HEK293T (cell line): Measurements from ENCODE around the gene CABP7.
A peak's percentile ranks its signal among the peaks of the same experiment; 100 is the strongest.

ENCODE experiments used
- CTCF ChIA-PET: fragments of 350-600 bp; formaldehyde crosslinking; extraction: SDS; loops from one replicate; lab custom pipeline; 2021; ENCODE audit warnings: antibody characterized with exemption, inconsistent platforms; lab: Yijun Ruan, JAX
- POLR2A ChIA-PET: fragments of 350-600 bp; formaldehyde crosslinking; extraction: SDS; loops from one replicate; lab custom pipeline; 2020; ENCODE audit warnings: antibody characterized with exemption, inconsistent platforms; lab: Yijun Ruan, JAX
- DNase-seq: peaks from one replicate; pipeline ENCODE4 v3.0.0; 2012; ENCODE audit warnings: mixed read lengths; ENCODE audit errors: extremely low spot score
- ARNT ChIP-seq: fragments of 450-650 bp; IDR thresholded peaks from 2 replicates; pipeline ENCODE4 v1.6.1; 2017; ENCODE audit warnings: mild to moderate bottlenecking
- BHLHE40 ChIP-seq: fragments of 450-650 bp; IDR thresholded peaks from 2 replicates; pipeline ENCODE4 v1.6.1; 2016; ENCODE audit warnings: mild to moderate bottlenecking, moderate library complexity, borderline replicate concordance
- CTBP1 ChIP-seq: fragments of 450-650 bp; IDR thresholded peaks from 2 replicates; pipeline ENCODE4 v1.6.1; 2016; ENCODE audit warnings: borderline replicate concordance
- ELF4 ChIP-seq: fragments of 450-650 bp; IDR thresholded peaks from 2 replicates; pipeline ENCODE4 v1.6.1; 2017; ENCODE audit warnings: antibody characterized with exemption
- FOXA1 ChIP-seq: fragments of 450-650 bp; IDR thresholded peaks from 2 replicates; pipeline ENCODE4 v1.6.1; 2016; ENCODE audit warnings: mild to moderate bottlenecking
- FOXK2 ChIP-seq: fragments of 450-650 bp; IDR thresholded peaks from 2 replicates; pipeline ENCODE4 v1.6.1; 2016; ENCODE audit warnings: mild to moderate bottlenecking
- FOXM1 ChIP-seq: fragments of 450-650 bp; IDR thresholded peaks from 2 replicates; pipeline ENCODE4 v1.6.1; 2017; ENCODE audit warnings: mild to moderate bottlenecking, borderline replicate concordance
- HDGF ChIP-seq: fragments of 450-650 bp; IDR thresholded peaks from 2 replicates; pipeline ENCODE4 v1.6.1; 2017; ENCODE audit warnings: antibody characterized with exemption, borderline replicate concordance
- L3MBTL2 ChIP-seq: fragments of 450-650 bp; conservative IDR thresholded peaks from 2 replicates; pipeline ENCODE4 v1.6.1; 2016; ENCODE audit warnings: mild to moderate bottlenecking
- LEF1 ChIP-seq: fragments of 450-650 bp; IDR thresholded peaks from 2 replicates; pipeline ENCODE4 v1.6.1; 2017; ENCODE audit warnings: mild to moderate bottlenecking, borderline replicate concordance
- NFRKB ChIP-seq: fragments of 450-650 bp; IDR thresholded peaks from 2 replicates; pipeline ENCODE4 v1.6.1; 2016; ENCODE audit warnings: mild to moderate bottlenecking, moderate library complexity
- SP1 ChIP-seq: fragments of 450-650 bp; IDR thresholded peaks from 2 replicates; pipeline ENCODE4 v1.6.1; 2017
- SUZ12 ChIP-seq: fragments of 450-650 bp; IDR thresholded peaks from 2 replicates; pipeline ENCODE4 v1.6.1; 2016; ENCODE audit warnings: mild to moderate bottlenecking
- TARDBP ChIP-seq: fragments of 450-650 bp; IDR thresholded peaks from 2 replicates; pipeline ENCODE4 v1.6.1; 2016
- ZNF384 ChIP-seq: fragments of 450-650 bp; IDR thresholded peaks from 2 replicates; pipeline ENCODE4 v1.6.1; 2016
- TF ChIP-seq, protein P1 (sequence below): fragments of 450-650 bp; IDR thresholded peaks from 2 replicates; pipeline ENCODE4 v1.6.1; 2016

The CABP7 gene

DNA sequence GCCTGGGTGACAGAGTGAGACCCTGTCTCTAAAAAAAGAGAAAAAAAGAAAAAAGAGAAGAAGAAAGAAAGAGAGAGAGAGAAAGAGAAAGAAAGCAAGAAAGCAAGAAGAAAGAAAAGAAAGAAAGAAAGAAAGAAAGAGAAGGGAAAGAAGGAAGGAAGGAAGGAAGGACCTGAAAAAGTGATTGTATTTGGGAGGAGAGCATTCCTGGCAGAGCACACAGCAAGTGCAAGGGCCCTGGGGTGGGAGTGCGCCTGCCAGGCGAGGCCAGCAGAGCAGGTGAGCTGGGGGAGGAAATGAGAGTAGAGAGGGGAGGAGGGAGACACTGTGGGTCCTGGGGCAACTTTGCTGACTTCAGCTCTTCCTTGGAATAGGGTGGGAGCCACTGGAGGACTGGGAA lies 7.7 kb upstream of the CABP7 start:
- no peak for DNase-seq
- TF ChIP-seq CTBP1 = no peak
- TF ChIP-seq, protein P1, sequence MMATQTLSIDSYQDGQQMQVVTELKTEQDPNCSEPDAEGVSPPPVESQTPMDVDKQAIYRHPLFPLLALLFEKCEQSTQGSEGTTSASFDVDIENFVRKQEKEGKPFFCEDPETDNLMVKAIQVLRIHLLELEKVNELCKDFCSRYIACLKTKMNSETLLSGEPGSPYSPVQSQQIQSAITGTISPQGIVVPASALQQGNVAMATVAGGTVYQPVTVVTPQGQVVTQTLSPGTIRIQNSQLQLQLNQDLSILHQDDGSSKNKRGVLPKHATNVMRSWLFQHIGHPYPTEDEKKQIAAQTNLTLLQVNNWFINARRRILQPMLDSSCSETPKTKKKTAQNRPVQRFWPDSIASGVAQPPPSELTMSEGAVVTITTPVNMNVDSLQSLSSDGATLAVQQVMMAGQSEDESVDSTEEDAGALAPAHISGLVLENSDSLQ = no peak
- POLR2A ChIA-PET = no interaction called here
- CTCF ChIA-PET = interaction anchor here (0.7 to 0.8 kb wide), 2 partner anchors 11 to 293 kb away, joined by 3 read pairs; no protein-coding TSS in a partner anchor

DNA sequence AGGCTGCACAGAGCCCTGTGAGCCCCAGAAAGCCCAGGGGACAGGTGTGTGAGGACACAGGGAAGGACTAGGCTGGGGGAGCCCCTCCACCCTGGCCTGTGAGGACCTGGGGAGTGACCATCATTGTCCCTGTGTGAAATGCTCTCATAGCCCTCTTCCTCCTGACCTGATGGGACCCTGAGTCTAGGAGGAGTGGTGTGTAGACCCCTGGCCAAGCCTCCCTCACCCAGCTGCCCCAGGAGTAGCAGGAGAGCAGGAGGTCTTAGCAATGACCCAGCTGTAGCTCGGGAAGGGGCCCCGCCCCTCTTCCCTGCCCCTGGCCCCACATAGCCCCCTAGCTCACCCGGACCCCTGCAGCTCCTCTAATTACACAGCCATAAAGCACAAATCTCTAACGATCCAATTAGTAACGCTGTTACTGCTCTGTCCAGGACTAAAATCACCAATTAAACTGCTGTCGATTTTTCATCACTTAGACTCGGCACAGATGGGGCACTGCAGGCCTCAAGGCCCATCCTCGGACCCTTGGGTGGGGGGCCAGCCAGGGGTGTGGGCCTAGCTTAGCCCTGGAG lies 6.6 kb upstream of the CABP7 start:
- POLR2A ChIA-PET = no interaction called here
- DNase-seq = no peak
- CTCF ChIA-PET = no interaction called here
- TF ChIP-seq CTBP1 (no peak), ELF4 (no peak), ZNF384 (no peak), HDGF (no peak), ARNT (no peak), FOXM1 (no peak), L3MBTL2 (no peak), LEF1 (no peak), BHLHE40 (no peak), TARDBP (no peak)

DNA sequence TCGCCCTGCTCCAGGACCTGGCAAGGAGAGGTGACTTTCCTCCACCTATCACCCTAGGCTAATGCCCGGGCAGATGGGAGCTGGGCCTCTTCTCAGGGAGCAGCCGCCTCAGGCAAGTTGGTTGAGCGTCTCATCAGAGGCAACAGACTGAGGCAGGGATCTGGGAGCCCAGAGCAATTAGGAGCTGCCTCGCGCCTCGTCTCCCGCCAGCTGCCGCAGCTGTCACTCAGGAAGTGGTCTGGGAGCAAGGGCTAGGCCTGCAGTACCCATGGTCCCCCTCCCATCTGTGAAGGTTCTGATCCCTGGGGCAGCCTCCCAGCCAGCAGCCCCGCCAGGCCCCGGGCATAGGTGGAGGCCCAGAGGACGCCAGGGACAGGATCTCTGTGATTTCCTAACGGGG lies 4.6 kb upstream of the CABP7 start:
- CTCF ChIA-PET = no interaction called here
- no peak for DNase-seq
- TF ChIP-seq NFRKB = no peak
- no peak for TF ChIP-seq CTBP1
- TF ChIP-seq ZNF384 = no peak
- TF ChIP-seq ELF4 = no peak
- no peak for TF ChIP-seq FOXA1
- TF ChIP-seq SP1 = no peak
- TF ChIP-seq, protein P1 = peak; percentile 83
- POLR2A ChIA-PET = no interaction called here

DNA sequence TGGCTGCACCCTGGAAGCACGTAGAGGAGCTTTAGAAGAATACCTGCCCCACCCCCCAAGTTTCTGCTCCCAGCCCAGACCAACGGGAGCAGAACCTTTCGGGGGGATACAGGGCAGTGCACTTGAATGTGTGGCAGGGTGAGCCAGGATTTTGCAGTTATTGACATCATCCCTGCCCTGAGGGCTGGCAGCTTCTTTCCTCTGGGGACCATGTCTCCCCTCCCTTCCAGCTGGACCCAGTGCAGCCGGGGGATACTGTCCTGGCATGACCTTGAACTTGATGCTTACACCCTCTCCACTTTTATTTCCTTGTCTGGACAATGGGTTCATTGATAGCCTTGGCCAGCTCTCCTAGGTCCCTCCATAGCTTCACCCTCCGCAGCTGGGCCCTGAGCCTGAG lies 4.1 kb upstream of the CABP7 start:
- POLR2A ChIA-PET = no interaction called here
- no peak for DNase-seq
- TF ChIP-seq FOXK2 (no peak), TARDBP (no peak), ARNT (no peak), HDGF (no peak), ELF4 (no peak), NFRKB (no peak), FOXM1 (no peak), L3MBTL2 (no peak), SUZ12 (no peak), LEF1 (no peak), SP1 (no peak), BHLHE40 (no peak), CTBP1 (no peak), ZNF384 (no peak), FOXA1 (no peak)
- TF ChIP-seq, protein P1 = no peak
- CTCF ChIA-PET = no interaction called here

DNA sequence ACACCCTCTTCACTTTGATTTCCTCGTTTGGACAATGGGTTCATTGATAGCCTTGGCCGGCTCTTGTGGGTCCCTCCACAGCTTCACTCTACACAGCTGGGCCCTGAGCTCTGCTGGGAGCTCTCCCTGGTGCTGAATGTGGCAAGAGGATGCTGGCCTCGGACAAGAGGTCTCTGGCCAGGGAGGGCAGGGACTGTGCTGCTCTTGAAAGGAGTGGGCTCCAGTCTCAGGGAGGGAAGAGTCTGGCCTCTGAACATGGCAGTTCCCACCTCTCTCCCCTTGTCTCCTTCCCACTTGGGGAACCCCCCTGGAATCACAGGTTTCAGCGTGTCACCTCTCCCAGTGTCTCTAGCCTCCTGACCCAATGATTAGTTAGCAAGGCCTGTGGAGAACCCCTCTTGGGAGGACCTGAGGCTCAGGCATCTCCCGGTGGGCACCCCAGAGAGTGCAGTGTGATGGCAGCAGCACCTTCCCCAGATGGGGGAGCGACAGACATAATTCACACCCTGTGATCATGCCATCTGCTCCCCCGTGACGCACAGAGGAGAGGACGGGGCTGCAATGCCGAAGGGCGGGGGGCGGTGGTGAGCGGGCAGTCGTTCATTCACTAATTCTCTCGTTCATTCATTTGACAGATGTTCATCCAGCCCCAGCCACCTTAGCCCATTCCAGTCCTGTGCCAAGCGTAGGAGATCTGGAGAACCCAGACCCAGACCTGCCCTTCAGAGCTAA lies 2.8 kb upstream of the CABP7 start:
- peak; percentile 67 for DNase-seq
- no peak for TF ChIP-seq ELF4
- TF ChIP-seq BHLHE40 = no peak
- TF ChIP-seq, protein P1 = no peak
- no peak for TF ChIP-seq CTBP1
- no peak for TF ChIP-seq HDGF
- no peak for TF ChIP-seq TARDBP
- TF ChIP-seq NFRKB = no peak
- no peak for TF ChIP-seq FOXA1
- no peak for TF ChIP-seq FOXK2
- POLR2A ChIA-PET = no interaction called here
- CTCF ChIA-PET = interaction anchor here (0.7 to 1.8 kb wide), 3 partner anchors 14 to 284 kb away, joined by 5 to 7 read pairs (median 6); no protein-coding TSS in a partner anchor

DNA sequence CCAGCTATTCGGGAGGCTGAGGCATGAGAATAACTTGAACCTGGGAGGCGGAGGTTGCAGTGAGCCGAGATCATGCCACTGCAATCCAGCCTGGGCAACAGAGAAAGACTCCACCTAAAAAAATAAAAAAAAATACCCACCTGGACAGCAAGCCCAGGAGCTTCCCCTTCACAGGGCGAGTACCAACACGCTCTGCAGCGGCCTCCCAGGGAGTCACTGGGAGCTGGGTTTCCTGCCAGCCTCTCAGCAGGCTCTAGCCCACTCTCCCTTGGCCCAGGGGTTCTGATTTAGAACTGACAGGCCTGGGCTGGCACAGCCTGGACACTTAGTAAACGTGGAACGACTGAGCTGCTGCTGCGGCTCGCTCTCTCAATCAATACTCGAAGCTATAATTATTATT lies 2.0 kb upstream of the CABP7 start:
- ChIA-PET CTCF (interaction anchor here (0.7 to 1.8 kb wide), 4 partner anchors 15 to 284 kb away, joined by 4 to 7 read pairs (median 6); no protein-coding TSS in a partner anchor), POLR2A (no interaction called here)
- TF ChIP-seq SP1 = no peak
- TF ChIP-seq FOXK2 = no peak
- no peak for TF ChIP-seq LEF1
- no peak for TF ChIP-seq ARNT
- no peak for TF ChIP-seq FOXA1
- no peak for TF ChIP-seq BHLHE40
- no peak for TF ChIP-seq HDGF
- TF ChIP-seq NFRKB = no peak
- no peak for TF ChIP-seq ZNF384
- TF ChIP-seq CTBP1 = no peak
- TF ChIP-seq TARDBP = no peak
- no peak for TF ChIP-seq L3MBTL2
- TF ChIP-seq ELF4 = no peak
- TF ChIP-seq, protein P1 = no peak
- TF ChIP-seq SUZ12 = no peak
- no peak for DNase-seq
